Cardiac fibroblast (primary cell): ENCODE measurements around the gene ST6GALNAC6.
A peak's percentile ranks its signal among the peaks of the same experiment; 100 is the strongest.

Experiments
- DNase-seq, 2 donors: peaks; one replicate each; pipeline versions ENCODE4 v3.0.0 to v3.0.0-alpha.2; 2010; ENCODE audit warnings: low read depth in 2 of 2
- H3K4me3 ChIP-seq, 2 donors: replicated peaks in 1 of 2; 1 replicate in 1 of 2; 2 replicates in 1 of 2; pipeline ENCODE4 v1.5.1; 2011; ENCODE audit warnings: low read depth in 2 of 2, low read length in 2 of 2, mild to moderate bottlenecking in 2 of 2, moderate library complexity in 1 of 2
- TF ChIP-seq, protein P1 (sequence below): IDR thresholded peaks from one replicate; pipeline ENCODE4 v1.5.1; 2011; ENCODE audit warnings: low read depth, mild to moderate bottlenecking, low read length, inconsistent platforms

The ST6GALNAC6 gene

GRCh38 chr9:127934248-127934647 is 34.8 kb upstream of the ST6GALNAC6 start:
- H3K4me3 ChIP-seq, result no peak overlapping the region
- DNase-seq, result no peak
- TF ChIP-seq, protein P1, sequence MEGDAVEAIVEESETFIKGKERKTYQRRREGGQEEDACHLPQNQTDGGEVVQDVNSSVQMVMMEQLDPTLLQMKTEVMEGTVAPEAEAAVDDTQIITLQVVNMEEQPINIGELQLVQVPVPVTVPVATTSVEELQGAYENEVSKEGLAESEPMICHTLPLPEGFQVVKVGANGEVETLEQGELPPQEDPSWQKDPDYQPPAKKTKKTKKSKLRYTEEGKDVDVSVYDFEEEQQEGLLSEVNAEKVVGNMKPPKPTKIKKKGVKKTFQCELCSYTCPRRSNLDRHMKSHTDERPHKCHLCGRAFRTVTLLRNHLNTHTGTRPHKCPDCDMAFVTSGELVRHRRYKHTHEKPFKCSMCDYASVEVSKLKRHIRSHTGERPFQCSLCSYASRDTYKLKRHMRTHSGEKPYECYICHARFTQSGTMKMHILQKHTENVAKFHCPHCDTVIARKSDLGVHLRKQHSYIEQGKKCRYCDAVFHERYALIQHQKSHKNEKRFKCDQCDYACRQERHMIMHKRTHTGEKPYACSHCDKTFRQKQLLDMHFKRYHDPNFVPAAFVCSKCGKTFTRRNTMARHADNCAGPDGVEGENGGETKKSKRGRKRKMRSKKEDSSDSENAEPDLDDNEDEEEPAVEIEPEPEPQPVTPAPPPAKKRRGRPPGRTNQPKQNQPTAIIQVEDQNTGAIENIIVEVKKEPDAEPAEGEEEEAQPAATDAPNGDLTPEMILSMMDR, result no peak

GRCh38 chr9:127931092-127931881 is 31.9 kb upstream of the ST6GALNAC6 start:
- TF ChIP-seq, protein P1, result no peak
- peak; percentile 70 to 87 for DNase-seq
- H3K4me3 ChIP-seq, result peak overlapping the region; percentile 51 to 57

GRCh38 chr9:127930231-127931091 is 31.1 kb upstream of the ST6GALNAC6 start, which contains the start of gene PIP5KL1:
Gene PIP5KL1 (minus strand): TSS chr9:127930777. CDS start chr9:127930752, 25 bp downstream.
- TF ChIP-seq, protein P1, result no peak
- H3K4me3 ChIP-seq, result peak within 1 kb of the TSS; percentile 51 to 57
- DNase-seq, result peak; percentile 84 to 86

- no peak for DNase-seq
- no peak overlapping the region for H3K4me3 ChIP-seq
- TF ChIP-seq, protein P1, result no peak
Measured at GRCh38 chr9:127929625-127929979, 30.2 kb upstream of the ST6GALNAC6 start.

GRCh38 chr9:127928676-127929624 is 29.5 kb upstream of the ST6GALNAC6 start:
- no peak overlapping the region for H3K4me3 ChIP-seq
- TF ChIP-seq, protein P1, result no peak
- no peak for DNase-seq
